Islet of Langerhans (tissue), 1 donor: Measurements from ENCODE around the gene CDCA3.

Experiments used
- FAIRE-seq: peaks from one replicate; lab custom pipeline; 2011; peaks lifted over from hg19 to GRCh38; lab: Jason Lieb, UNC

CDCA3 gene

GRCh38 chr12:6852651-6853354, 1.7 kb upstream of the CDCA3 start:
- no peak for FAIRE-seq

- no peak for FAIRE-seq
These were observed 1.0 kb upstream of the CDCA3 start, which contains the start of gene USP5 for GRCh38 chr12:6851921-6852650. USP5 (plus strand) TSS chr12:6852150; CDS start chr12:6852180, 30 bp downstream.

GRCh38 chr12:6850796-6851152, 312 bp downstream of the CDCA3 start:
- FAIRE-seq, result no peak

GRCh38 chr12:6849976-6850560, 1.0 kb downstream of the CDCA3 start:
- no peak for FAIRE-seq

- no peak for FAIRE-seq
These were observed 1.7 kb downstream of the CDCA3 start for GRCh38 chr12:6849427-6849826.

- FAIRE-seq, result no peak
These were observed 3.4 kb downstream of the CDCA3 start for GRCh38 chr12:6847676-6848075.

- FAIRE-seq, result no peak
These were observed 4.7 kb downstream of the CDCA3 start for GRCh38 chr12:6846316-6846869.

GRCh38 chr12:6845395-6845794, 5.7 kb downstream of the CDCA3 start:
- no peak for FAIRE-seq

- no peak for FAIRE-seq
These were observed 7.8 kb downstream of the CDCA3 start for GRCh38 chr12:6843118-6843902.

GRCh38 chr12:6842075-6842474, 9.0 kb downstream of the CDCA3 start:
- FAIRE-seq, result no peak

- no peak for FAIRE-seq
These were observed 10.1 kb downstream of the CDCA3 start, which contains the start of gene GNB3 for GRCh38 chr12:6840761-6841515. GNB3 (plus strand) TSS chr12:6840925; CDS start chr12:6841288, 363 bp downstream.

- FAIRE-seq, result no peak
These were observed 10.8 kb downstream of the CDCA3 start for GRCh38 chr12:6840330-6840729.

GRCh38 chr12:6839482-6840201, 11.4 kb downstream of the CDCA3 start:
- no peak for FAIRE-seq

- FAIRE-seq, result no peak
These were observed 12.2 kb downstream of the CDCA3 start for GRCh38 chr12:6838854-6839253.

GRCh38 chr12:6837370-6838060, 13.6 kb downstream of the CDCA3 start:
- no peak for FAIRE-seq

GRCh38 chr12:6836851-6837250, 14.2 kb downstream of the CDCA3 start:
- no peak for FAIRE-seq

- no peak for FAIRE-seq
These were observed 16.2 kb downstream of the CDCA3 start for GRCh38 chr12:6834873-6835272.

GRCh38 chr12:6834254-6834653, 16.8 kb downstream of the CDCA3 start:
- FAIRE-seq, result no peak

- FAIRE-seq, result no peak
These were observed 17.7 kb downstream of the CDCA3 start for GRCh38 chr12:6833189-6833890.

GRCh38 chr12:6832125-6832524, 19.0 kb downstream of the CDCA3 start:
- FAIRE-seq, result no peak
